GM12891 (cell line): ENCODE measurements around the gene SET.
A peak's percentile ranks its signal among the peaks of the same experiment; 100 is the strongest.

Experiments used
- PAX5 ChIP-seq: IDR thresholded peaks from 2 replicates; pipeline ENCODE4 v1.6.1; 2011; ENCODE audit warnings: low read length, moderate library complexity, mild to moderate bottlenecking; ENCODE audit not compliant: insufficient read depth, severe bottlenecking
- POLR2A ChIP-seq: IDR thresholded peaks from 2 replicates; pipeline ENCODE4 v1.6.1; 2011; ENCODE audit warnings: low read depth, low read length, control low read depth
- POLR2AphosphoS5 ChIP-seq: IDR thresholded peaks from 2 replicates; pipeline ENCODE4 v1.6.1; 2011; ENCODE audit warnings: low read depth, low read length, control low read depth
- SPI1 ChIP-seq: IDR thresholded peaks from 2 replicates; pipeline ENCODE4 v1.6.1; 2011; ENCODE audit warnings: low read depth, low read length, control low read depth
- TAF1 ChIP-seq: IDR thresholded peaks from 2 replicates; pipeline ENCODE4 v1.6.1; 2011; ENCODE audit warnings: low read depth, low read length, control low read depth

- no peak for TF ChIP-seq POLR2AphosphoS5
- TF ChIP-seq POLR2A, result peak; percentile 78
- TF ChIP-seq TAF1, result peak; percentile 98
- TF ChIP-seq PAX5, result peak; percentile 99
- TF ChIP-seq SPI1, result peak; percentile 48; the same call in 1 of the 2 replicates
These were observed 32.3 kb upstream of the SET start, which contains the start of gene DYNC2I2 for GRCh38 chr9:128656416-128657343.
